Esophagus squamous epithelium (tissue), 5 donors: Measurements from ENCODE around the gene AZIN2. TPM values are rescaled to one million over a fixed set of nuclear protein-coding genes. Genes with fewer than 3 reads are reported as not detected.

ENCODE experiments used
- DNase-seq: peaks from one replicate; lab custom pipeline; 2025; lab: John Stamatoyannopoulos, UW
- H3K27ac ChIP-seq, 4 donors: fragments of 200-600 bp; sonication (generic); one replicate each; pipeline ENCODE4 v1.5.1; 2016 to 2019; ENCODE audit warnings: mild to moderate bottlenecking in 1 of 4
- H3K27me3 ChIP-seq, 4 donors: fragments of 200-600 bp; sonication (generic); 1 replicate in 3 of 4; 2 replicates in 1 of 4; pipeline versions ENCODE4 v1.5.1 to v1.6.0; 2017 to 2021; ENCODE audit warnings: antibody characterized with exemption in 1 of 4
- H3K36me3 ChIP-seq, 3 donors: fragments of 200-600 bp; sonication (generic); one replicate each; pipeline ENCODE4 v1.5.1; 2016 to 2019
- H3K4me1 ChIP-seq, 3 donors: fragments of 200-600 bp; sonication (generic); one replicate each; pipeline ENCODE4 v1.5.1; 2017 to 2019
- H3K4me3 ChIP-seq, 4 donors: fragments of 200-600 bp; sonication (generic); 1 replicate in 3 of 4; 2 replicates in 1 of 4; pipeline ENCODE4 v1.5.1; 2016 to 2019; ENCODE audit warnings: mild to moderate bottlenecking in 2 of 4, moderate library complexity in 1 of 4
- H3K9me3 ChIP-seq, 3 donors: fragments of 200-600 bp; sonication (generic); one replicate each; pipeline ENCODE4 v1.5.1; 2016 to 2019
- CTCF ChIP-seq, 6 experiments: fragments of 450-650 bp in 4 of 6; fragments of 200-600 bp in 2 of 6; sonication (generic) in 2 of 6; IDR thresholded peaks; one replicate each; pipeline ENCODE4 v1.5.1; 2016 to 2019; ENCODE audit warnings: antibody characterized with exemption in 6 of 6, mild to moderate bottlenecking in 4 of 6, moderate library complexity in 4 of 6
- POLR2A ChIP-seq, 4 donors: fragments of 450-650 bp; IDR thresholded peaks; one replicate each; pipeline ENCODE4 v1.6.1; 2017; ENCODE audit warnings: antibody characterized with exemption in 4 of 4, mild to moderate bottlenecking in 4 of 4, moderate library complexity in 3 of 4
- WGBS, 2 donors: methylation state at CpG; one replicate each; pipeline ENCODE4 v1.1.5; 2018; 5-methylcytosine and 5-hydroxymethylcytosine counted together
- intact Hi-C: fragments of 100-400 bp; cut with DNase I; formaldehyde crosslinking; loops from one replicate; pipeline ENCODE4 v1.15.0; 2022
- total RNA-seq, 4 donors: library from RNA; depleted of rRNA; stranded (reverse); fragments of >200 nt; gene quantifications; one replicate each; pipeline ENCODE4 v1.1.0, GENCODE V29; 2016
- donor health status: DM: yes; HTN: yes; CAD: no.

The AZIN2 gene
- total RNA-seq, 4 donors from 2014 or later: 0.27 to 1.5 (median 0.61) TPM

DNA sequence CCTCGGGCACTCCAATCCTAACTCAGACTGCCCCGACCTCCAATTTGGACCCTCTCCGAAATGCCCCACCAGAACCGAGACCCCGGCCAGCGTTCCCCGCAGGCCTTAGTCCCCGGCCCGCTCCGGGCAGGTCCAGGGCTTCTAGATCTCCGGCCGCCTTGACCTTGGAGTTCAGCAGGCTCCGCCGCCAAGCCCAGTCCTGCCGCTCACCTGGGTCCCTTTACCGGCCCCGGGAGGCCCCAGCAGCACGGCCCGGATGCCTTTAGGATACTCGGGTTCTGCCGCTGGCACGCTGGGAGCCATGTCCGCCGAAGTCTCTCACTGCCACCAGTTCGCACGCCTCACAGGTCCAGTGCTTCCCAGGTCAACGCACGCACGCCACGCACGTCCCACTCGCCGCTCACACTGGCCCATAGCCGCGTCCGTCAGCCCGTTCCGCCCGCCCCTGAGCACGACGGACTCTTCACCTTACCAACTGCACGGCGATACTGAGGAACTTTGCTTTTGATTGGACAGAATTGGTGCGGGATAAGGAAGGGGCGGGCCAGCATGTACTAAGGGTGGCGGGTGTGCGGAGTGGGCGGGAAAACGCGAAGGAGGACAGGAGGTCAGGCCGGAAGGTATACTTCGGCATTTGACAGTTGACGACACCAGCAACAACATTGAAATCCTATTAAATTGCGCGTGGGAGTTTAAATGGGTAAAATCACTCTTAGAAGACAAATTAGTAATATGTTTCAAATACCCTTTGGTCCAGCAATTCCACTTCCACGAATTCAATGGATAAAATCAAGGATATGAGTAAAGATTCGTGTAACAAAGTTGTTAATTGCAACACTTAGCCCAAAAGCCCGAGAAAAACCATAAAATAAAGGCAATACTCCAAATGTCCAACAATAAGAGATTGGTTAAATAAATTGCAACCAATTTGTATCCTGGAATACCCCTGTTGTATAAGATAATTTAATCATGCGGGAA lies 44.1 kb upstream of the AZIN2 start, which contains the start of gene AK2:
Gene AK2 (minus strand): TSS at position 358 of the 978 bp plus-strand sequence. CDS start 55 bp downstream, at position 303.
- DNase-seq: peak; percentile 76
- no peaks in the 10 kb centered on the region for H3K9me3 ChIP-seq
- intact Hi-C loops: no loop called here
- TF ChIP-seq POLR2A (IDR thresholded peaks at IDR 0.05) (peak in 2 of 4 donors; percentile 59 to 75), CTCF (IDR thresholded peaks at IDR 0.05) (no peak)
- H3K27ac ChIP-seq: peak within 1 kb of the TSS; percentile 84 to 92 (median 90)
- H3K4me1 ChIP-seq: peaks cover 9 to 48% (median 14%) of the 10 kb centered on the region in 3 donors
- 7 to 9% methylated on average over 24 to 35 of the region's 59 CpGs for WGBS, 2 donors
- H3K27me3 ChIP-seq: no peaks in the 10 kb centered on the region
- H3K36me3 ChIP-seq: peaks cover 0 to 9% (median 0%) of the 10 kb centered on the region in 3 donors
- peak within 1 kb of the TSS; percentile 78 to 99 (median 90) for H3K4me3 ChIP-seq

DNA sequence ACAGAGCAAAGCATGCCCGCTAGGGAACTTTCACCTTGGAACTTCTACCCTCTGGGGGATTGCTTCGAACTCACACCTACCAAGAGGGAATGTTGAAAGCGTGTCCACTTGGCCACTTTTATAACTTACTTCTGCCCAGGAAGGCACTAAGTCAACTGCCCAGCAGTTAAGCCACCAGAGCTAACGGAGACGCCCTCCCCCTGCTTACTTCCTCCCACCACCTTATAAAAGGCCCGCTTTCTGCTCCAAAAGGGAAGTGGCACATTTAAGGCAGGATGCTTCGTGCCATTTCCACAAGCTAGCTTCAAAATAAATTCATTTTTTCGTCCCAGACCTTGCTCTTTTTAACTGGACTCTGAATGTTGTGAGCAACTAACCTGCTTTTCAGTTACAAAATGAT lies 41.1 kb upstream of the AZIN2 start:
- no peak for DNase-seq
- no peak overlapping the region for H3K27ac ChIP-seq
- H3K27me3 ChIP-seq: no peaks in the 10 kb centered on the region
- intact Hi-C loops: no loop called here
- 59 to 75% methylated on average over 6 to 8 of the region's 8 CpGs for WGBS, 2 donors
- no peak overlapping the region for H3K4me3 ChIP-seq
- TF ChIP-seq CTCF (IDR thresholded peaks at IDR 0.05): no peak
- no peak for TF ChIP-seq POLR2A (IDR thresholded peaks at IDR 0.05)
- H3K4me1 ChIP-seq: peaks cover 9 to 20% (median 11%) of the 10 kb centered on the region in 3 donors
- no peaks in the 10 kb centered on the region for H3K9me3 ChIP-seq
- no peaks in the 10 kb centered on the region for H3K36me3 ChIP-seq

- Histone ChIP-seq H3K9me3 (no peaks in the 10 kb centered on the region), H3K4me1 (peaks cover 0 to 8% (median 0%) of the 10 kb centered on the region in 3 donors), H3K27ac (no peak overlapping the region), H3K36me3 (no peaks in the 10 kb centered on the region), H3K27me3 (no peaks in the 10 kb centered on the region), H3K4me3 (no peak overlapping the region)
- intact Hi-C loops: no loop called here
- 54 to 78% methylated on average over 1 of the region's 1 CpG for WGBS, 2 donors
- no peak for TF ChIP-seq CTCF (IDR thresholded peaks at IDR 0.05)
- TF ChIP-seq POLR2A (IDR thresholded peaks at IDR 0.05): no peak
- no peak for DNase-seq
Observed at GRCh38 chr1:33041026-33041425, 39.9 kb upstream of the AZIN2 start.

DNA sequence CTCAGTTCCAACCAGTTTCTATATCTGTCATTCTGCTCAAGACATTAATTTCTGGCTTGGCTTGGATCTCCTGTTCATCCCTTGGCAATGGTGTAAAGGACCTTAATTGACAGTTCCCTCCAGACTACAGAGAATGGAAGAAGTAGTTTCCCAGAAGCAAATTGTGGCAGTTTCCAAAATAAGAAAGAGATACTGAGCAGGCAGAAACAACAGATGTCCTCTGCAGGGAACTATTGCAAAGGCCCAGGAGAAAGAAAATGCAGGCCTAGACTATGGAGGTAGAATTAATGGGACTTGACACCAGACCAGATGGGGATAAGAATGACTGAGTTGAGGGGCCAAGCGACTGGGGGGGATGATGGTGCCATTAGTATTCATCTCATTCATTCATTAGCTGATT lies 38.1 kb upstream of the AZIN2 start:
- intact Hi-C loops: no loop called here
- TF ChIP-seq CTCF (IDR thresholded peaks at IDR 0.05): no peak
- TF ChIP-seq POLR2A (IDR thresholded peaks at IDR 0.05): no peak
- Histone ChIP-seq H3K4me3 (no peak overlapping the region), H3K4me1 (no peaks in the 10 kb centered on the region), H3K36me3 (no peaks in the 10 kb centered on the region), H3K27me3 (no peaks in the 10 kb centered on the region), H3K27ac (no peak overlapping the region), H3K9me3 (no peaks in the 10 kb centered on the region)
- no peak for DNase-seq
- 78 to 100% methylated on average over 1 of the region's 1 CpG for WGBS, 2 donors
